NCI-H226 (cell line): Measurements from ENCODE around the gene STAM.

Experiments used
- DNase-seq: peaks from one replicate; pipeline ENCODE4 v3.0.0-alpha.2; 2015

Gene STAM

GRCh38 chr10:17648243-17649035, 4.5 kb downstream of the STAM start:
- no peak for DNase-seq

DNA sequence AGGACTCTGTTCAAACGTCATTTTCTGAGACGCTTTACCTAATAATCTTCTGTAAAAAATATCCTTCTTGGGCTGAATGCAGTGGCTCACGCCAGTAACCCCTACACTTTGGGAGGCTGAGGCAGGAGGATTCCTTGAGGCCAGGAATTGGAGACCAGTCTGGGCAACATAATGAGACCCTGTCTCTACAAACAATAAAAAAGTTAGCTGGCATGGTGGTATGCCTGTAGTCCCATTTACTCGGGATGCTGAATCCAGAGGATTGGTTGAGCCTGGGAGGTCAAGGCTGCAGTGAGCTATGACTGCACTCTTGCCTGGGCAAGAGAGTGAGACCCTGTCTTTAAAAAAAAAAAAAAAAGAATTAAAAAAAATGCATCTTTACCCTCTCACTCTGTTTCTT, 5.1 kb downstream of the STAM start:
- no peak for DNase-seq

DNA sequence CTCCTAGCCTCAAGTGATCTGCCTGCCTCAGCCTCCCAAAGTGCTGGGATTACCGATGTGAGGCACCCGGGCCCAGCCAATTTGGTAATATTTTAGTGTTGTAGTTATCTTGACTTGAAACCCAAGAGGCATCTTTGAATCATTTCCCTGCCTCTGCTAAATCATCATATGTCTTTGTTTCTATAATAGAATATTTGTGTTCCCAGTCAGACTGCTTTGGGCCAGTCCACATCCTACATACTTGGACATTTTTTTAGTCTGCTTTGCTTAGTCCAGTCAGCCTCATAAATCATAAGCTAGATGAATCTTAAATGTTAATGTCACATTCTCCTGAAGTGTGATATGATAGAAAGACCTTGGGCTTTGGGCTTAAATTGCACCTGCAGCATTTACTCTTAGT, 5.9 kb downstream of the STAM start:
- DNase-seq = peak; percentile 65

DNA sequence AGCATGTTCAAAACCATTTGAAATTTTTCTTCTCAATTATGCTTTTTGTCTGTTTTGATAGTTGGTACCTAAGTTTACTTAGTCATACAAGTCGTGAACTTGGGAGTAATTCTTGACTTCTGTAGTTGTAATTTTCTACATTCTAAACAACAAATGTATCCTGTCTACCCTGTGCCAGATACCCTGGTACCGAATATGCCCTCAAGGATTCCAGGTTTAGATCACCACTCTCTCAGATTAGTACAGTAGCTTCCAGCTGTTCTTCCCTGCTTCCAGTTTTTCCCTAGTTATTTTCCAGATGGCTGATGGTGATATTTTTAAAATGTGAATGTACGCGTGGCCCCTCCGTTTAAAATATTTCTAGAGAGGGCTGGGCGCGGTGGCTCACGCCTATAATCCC, 6.5 kb downstream of the STAM start:
- DNase-seq = no peak

DNA sequence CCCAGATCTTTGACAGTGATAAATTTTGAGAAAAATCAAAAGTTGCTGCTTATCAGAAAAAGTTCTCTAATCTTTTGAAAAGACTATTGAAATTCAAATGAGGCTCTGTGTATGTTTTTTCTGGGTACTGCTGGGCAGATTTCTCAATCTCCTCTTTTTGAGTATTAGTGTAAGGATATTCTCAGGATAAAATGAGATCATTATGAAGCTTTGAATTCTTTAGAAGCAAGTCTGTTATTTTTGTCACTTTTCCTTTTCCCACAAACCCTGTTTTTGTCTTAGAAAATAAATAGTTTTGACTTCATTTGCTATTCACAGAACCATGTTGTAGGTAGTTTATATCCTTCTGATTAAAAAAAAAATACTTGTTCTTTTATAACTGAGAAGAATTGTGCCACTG, 7.9 kb downstream of the STAM start:
- no peak for DNase-seq

DNA sequence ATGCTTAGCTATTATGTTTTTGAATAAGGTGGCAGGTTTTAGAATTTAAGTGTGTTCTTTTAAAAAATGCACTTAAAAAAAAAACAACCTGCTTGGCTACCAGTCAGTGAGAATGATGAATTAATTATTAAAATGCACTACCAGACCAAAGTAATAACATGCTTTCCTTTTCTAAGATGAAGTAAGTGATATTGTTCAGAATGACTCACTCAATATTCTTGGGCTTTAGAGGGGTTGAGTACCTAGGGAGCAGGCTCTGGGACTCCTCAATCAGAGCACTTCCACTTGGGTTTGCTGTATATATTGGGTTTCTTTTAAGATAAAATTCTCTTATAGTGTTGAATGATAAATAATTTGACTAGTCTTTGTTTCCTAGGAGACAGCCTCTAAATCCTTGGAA, 8.6 kb downstream of the STAM start:
- peak; percentile 64 for DNase-seq

DNA sequence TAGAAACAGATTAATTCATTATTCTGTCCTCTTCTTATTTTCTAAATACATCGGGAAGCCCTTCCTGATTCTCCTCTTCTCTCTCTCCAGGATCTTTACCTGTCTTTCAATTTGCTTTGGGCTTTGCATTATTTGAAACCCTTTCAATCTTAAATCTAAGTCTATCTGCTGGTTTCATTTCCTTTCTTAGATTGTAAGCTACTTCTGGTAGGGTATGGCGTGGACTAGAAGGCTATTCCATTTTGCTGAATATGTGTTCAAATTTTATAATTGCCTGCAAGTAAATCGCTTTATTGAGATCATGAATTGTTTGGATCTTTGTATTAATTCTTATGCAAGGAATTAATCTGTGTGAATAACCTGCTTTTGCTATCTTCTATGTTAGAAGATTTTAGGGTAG, 11.1 kb downstream of the STAM start:
- no peak for DNase-seq

DNA sequence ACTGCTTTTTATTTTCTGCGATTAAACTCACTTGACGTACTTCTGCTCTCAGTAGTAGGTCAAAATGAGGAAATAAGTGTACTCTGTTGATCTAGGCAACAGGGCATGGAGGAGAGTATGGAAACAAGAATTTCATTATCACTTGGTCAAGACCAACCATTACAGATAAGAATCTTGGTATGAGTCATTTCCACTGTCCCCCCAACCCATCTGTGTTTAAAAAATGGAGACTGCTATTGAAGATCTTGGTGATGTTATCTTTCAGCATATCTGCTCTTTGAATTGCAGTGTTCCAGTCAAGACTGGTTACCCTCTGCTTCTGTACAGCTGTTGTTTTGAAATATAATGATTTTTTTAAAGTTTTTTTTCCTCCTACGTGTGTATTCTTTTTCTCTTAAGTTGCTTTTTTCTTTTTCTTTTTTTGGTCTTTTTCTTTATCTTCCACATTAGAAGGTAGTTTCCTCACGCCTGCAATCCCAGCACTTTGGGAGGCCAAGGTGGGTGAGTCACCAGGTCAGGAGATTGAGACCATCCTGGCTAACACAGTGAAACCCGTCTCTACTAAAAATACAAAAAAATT, 11.7 kb downstream of the STAM start:
- peak; percentile 82 for DNase-seq

DNA sequence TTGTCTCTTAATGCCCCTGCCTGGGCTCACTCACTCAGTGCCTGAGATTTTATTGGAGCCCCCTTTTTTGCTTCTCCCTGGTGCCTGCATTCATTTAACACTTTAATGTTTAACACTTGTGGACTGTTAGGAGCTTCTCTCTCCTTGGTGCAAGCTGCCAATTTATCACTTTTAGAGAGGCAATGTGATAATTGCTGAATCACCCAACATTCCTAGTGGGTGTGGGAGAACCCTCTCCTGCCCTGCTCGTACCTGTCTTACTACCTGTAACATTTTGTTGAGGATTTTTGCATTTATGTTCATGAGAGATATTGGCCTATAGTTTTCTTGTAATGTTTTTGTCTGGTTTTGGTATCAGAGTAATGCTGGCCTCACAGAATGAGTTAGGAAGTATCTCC, 13.2 kb downstream of the STAM start:
- DNase-seq = peak; percentile 60

DNA sequence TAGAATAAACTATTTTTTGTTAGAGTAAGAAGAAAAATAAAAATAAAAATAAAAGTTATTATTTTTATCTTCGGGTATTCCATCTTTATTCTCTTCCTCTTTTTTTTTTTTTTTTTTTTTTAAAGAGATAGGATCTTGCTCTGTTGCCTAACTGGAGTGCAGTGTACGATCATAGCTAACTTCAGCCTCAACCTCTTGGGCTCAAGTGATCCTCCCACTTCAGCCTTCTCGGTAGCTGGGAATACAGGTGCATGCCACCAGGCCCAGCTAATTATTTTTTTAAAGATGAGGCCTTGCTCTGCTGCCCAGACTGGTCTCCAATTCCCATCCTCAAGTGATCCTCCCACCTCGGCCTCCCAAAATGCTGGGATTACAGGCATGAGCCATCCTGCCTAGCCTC, 15.4 kb downstream of the STAM start:
- DNase-seq = no peak

DNA sequence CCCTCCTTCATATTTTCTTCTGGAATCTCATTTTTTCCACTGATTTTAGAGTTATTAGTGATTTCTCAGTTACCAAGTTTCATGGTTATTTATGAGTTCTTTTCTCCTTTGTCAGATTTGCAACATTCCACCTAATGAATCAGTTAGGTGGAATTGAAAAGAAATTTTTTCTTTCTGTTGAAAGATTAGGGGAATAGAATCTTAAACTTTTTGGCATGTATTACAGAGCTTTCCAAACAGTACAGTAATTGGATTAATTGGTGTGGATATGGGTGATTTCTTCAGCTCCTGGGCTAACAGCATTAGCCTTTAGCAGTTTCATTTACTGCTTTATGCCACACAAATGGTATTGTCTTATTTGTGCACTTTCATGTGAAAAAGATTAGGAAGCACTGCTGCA, 17.0 kb downstream of the STAM start:
- no peak for DNase-seq

GRCh38 chr10:17661510-17661909, 17.6 kb downstream of the STAM start:
- DNase-seq = no peak

- DNase-seq = no peak
These were observed 18.5 kb downstream of the STAM start for GRCh38 chr10:17662193-17663138.

DNA sequence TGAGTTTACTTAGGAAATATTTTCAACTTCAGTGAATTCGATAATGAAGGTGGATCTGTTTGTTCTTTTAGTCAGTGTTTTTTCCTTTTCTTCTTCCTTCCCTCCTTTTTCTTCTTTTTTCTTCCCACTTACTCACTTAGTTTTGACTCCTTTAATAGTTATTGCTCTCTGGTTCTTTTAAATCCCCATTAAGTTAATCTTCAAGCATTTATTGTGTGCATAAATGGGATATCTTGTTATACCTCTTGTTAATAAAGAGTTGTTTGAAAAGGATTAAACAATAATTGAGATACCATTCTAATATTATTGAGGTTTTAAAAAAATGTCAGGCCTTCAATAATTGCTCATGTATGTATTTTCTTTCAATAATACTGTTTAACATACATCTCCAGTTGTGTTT, 19.5 kb downstream of the STAM start:
- no peak for DNase-seq

GRCh38 chr10:17665747-17666146, 21.8 kb downstream of the STAM start:
- DNase-seq = peak; percentile 80

- no peak for DNase-seq
These were observed 24.7 kb downstream of the STAM start for GRCh38 chr10:17668435-17669184.

DNA sequence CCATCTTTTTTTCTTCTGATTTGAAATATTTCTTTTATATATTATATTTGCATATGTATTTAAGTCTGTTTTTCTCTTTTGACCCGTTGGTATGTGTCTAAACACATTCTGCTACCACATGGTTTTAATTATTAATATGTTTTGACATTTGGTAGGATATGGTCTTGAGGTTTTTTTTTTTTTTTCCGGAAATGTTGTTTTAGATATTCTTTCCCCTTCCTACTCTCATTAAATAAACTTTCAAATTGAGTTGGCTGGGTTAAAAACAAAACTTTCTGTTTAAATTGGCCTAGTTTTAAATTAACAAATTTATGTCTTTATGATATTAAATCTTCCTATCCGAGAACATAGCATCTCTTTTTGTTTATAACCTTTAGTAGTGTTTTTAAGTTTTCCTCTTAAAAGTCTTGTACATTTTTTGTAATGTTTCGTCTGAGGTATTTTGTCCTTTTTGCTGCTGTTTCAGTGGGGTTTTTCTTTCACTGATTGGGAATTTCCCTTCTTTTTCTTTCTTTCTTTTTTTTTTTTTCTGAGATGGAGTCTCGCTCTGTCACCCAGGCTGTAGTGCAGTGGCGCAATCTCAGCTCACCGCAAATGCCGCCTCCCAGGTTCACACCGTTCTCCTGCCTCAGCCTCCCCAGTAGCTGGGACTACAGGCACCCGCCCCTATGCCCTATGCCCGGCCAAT, 25.4 kb downstream of the STAM start:
- DNase-seq = no peak

DNA sequence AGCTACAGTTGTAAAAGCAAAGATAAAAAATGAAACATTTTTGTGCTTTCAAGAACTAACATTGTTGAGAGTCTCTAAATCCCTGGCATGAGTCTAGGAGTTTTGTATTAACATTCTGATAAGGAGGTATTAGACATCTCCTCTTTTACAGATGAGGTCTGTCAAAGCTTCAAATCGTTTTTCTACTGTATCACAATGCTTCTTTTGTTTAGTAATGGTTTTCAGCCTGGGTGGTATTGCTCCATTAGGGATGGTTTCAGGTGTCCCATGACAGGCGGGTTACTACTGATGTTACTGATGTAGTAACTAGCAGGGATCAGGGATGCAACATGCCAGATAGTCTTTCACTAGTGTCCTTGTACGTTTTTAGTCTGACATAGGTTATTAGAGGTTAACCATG, 27.4 kb downstream of the STAM start:
- DNase-seq = no peak

GRCh38 chr10:17673471-17674061, 29.6 kb downstream of the STAM start:
- DNase-seq = peak; percentile 98

- no peak for DNase-seq
These were observed 30.6 kb downstream of the STAM start for GRCh38 chr10:17674566-17674965.

DNA sequence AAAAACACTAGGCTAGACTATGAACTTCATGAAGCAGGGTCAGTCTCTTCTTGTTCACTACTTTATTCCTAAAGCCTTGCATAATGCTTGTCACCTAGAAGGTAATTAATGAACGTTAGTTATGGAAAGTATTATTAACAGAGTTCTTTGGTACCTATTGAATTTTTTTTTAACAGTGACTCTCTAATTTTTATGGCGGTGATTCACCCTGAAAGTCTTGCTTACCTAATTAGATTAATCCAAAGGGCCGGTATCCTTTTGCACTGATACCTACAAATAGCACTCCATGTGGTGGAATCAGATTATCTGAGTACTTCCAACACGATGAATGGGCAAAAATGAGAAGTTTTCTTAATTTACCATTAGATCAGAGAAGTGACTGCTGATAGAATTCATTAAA, 31.7 kb downstream of the STAM start:
- peak; percentile 46 for DNase-seq

GRCh38 chr10:17676919-17677318, 33.0 kb downstream of the STAM start:
- no peak for DNase-seq
